ENCODE data around the gene IGHMBP2.

The IGHMBP2 gene

DNA sequence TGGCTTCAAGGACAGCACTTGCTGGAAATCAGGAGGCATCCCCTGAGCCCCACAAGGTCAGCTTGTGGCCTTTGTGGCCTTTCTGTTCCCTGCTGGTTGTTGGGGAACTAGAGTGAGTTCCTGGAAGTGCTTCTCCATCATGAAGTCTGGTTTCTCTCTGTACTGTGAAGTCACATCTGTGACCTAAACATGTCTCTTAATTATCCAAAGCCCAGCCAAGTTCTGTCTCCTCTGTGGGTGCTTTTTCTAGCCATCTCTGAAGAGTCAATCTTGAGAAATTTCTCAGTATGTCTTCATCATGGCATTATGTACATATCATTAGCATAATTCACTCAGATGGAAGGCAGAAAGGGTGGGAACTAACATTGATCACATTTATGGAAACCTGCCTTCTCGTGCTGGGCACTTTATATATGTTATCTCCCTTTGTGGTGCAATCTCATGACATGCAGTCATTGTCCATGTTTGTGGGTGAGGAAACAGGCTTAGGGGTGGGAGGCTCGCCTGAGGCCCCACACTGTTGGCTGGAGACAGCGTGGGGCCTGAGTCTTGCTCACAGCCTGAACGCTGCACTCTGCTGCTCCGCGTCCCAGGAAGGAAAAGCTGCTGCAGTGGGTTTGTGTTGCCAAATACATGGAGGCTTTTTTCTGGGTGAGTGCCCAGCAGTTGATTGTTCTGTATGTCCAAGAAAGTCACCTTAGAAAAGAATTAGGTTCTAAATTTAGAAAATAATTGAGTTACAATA is 24.6 kb downstream of the IGHMBP2 start:
- Histone ChIP-seq H2AFZ (ENCODE audit: insufficient read depth, low read length, poor library complexity) (no peak overlapping the region), H3K79me1 (ENCODE audit: low read length) (no peaks in the 10 kb centered on the region), H2BK12ac (ENCODE audit: low read length) (no peak overlapping the region), H2AK5ac (ENCODE audit: low read length) (no peak overlapping the region), H3K9me3 (ENCODE audit: insufficient read depth, low read depth, low read length) (peaks cover 1% of the 10 kb centered on the region), H3K79me2 (ENCODE audit: control insufficient read depth, insufficient read depth, low read length, poor library complexity) (no peaks in the 10 kb centered on the region), H3K23ac (ENCODE audit: low read length) (no peak overlapping the region), H3K4me1 (ENCODE audit: control insufficient read depth in 1 of 2, insufficient read depth in 2 of 2, low read length in 2 of 2) (no peaks in the 10 kb centered on the region), H3K14ac (ENCODE audit: low read length) (no peak overlapping the region), H4K12ac (ENCODE audit: low read depth, low read length) (no peak overlapping the region), H3K36me3 (ENCODE audit: control insufficient read depth in 1 of 2, insufficient read depth in 2 of 2, low read length in 2 of 2) (peaks cover 38 to 48% of the 10 kb centered on the region in 2 experiments), H4K8ac (ENCODE audit: low read depth, low read length) (no peak overlapping the region), H4K91ac (ENCODE audit: low read depth, low read length) (no peak overlapping the region), H3K27me3 (ENCODE audit: insufficient read depth, low read length) (no peaks in the 10 kb centered on the region), H2BK120ac (ENCODE audit: insufficient read depth, low read length, poor library complexity) (no peak overlapping the region), H3K9ac (ENCODE audit: low read length) (no peak overlapping the region), H3K18ac (ENCODE audit: low read length) (no peak overlapping the region), H3K4ac (ENCODE audit: low read depth, low read length) (no peak overlapping the region), H3K4me2 (ENCODE audit: low read length) (no peak overlapping the region), H3K27ac (ENCODE audit: low read depth, low read length) (no peak overlapping the region), H3K4me3 (ENCODE audit: low read depth, low read length) (no peak overlapping the region), H2BK5ac (ENCODE audit: low read depth, low read length, poor library complexity) (no peak overlapping the region)
- no CpG with 5 or more reads among the region's 6 CpGs for WGBS (ENCODE audit: extremely low coverage, insufficient coverage, insufficient read length)
- no peak for DNase-seq

DNA sequence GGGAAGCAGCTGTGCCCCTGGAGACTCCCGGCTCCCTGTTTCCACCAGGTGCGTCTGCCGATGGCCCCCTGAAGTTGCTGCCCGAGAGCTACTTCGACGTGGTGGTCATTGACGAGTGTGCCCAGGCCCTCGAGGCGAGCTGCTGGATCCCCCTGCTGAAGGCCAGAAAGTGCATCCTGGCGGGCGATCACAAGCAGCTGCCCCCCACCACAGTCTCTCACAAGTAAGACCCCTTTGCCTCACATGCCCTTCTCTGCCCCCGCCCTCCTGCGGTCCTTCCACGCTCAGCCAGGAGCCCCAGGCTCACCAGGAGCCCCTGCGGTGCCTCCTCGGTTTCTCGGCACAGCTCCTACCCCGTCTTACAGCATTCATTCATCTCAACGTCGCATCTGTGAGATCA is 25.4 kb downstream of the IGHMBP2 start:
- Histone ChIP-seq H4K8ac (ENCODE audit: low read depth, low read length) (no peak overlapping the region), H3K4ac (ENCODE audit: low read depth, low read length) (no peak overlapping the region), H3K4me2 (ENCODE audit: low read length) (no peak overlapping the region), H3K9ac (ENCODE audit: low read length) (no peak overlapping the region), H3K9me3 (ENCODE audit: insufficient read depth, low read depth, low read length) (peaks cover 1% of the 10 kb centered on the region), H3K4me1 (ENCODE audit: control insufficient read depth in 1 of 2, insufficient read depth in 2 of 2, low read length in 2 of 2) (no peaks in the 10 kb centered on the region), H3K27ac (ENCODE audit: low read depth, low read length) (no peak overlapping the region), H3K18ac (ENCODE audit: low read length) (no peak overlapping the region), H3K79me2 (ENCODE audit: control insufficient read depth, insufficient read depth, low read length, poor library complexity) (no peaks in the 10 kb centered on the region), H3K79me1 (ENCODE audit: low read length) (no peaks in the 10 kb centered on the region), H4K12ac (ENCODE audit: low read depth, low read length) (no peak overlapping the region), H3K14ac (ENCODE audit: low read length) (no peak overlapping the region), H2BK120ac (ENCODE audit: insufficient read depth, low read length, poor library complexity) (no peak overlapping the region), H4K91ac (ENCODE audit: low read depth, low read length) (no peak overlapping the region), H3K36me3 (ENCODE audit: control insufficient read depth in 1 of 2, insufficient read depth in 2 of 2, low read length in 2 of 2) (peaks cover 42 to 53% of the 10 kb centered on the region in 2 experiments), H3K4me3 (ENCODE audit: low read depth, low read length) (no peak overlapping the region), H2BK5ac (ENCODE audit: low read depth, low read length, poor library complexity) (no peak overlapping the region), H3K23ac (ENCODE audit: low read length) (no peak overlapping the region), H3K27me3 (ENCODE audit: insufficient read depth, low read length) (no peaks in the 10 kb centered on the region), H2BK12ac (ENCODE audit: low read length) (no peak overlapping the region), H2AK5ac (ENCODE audit: low read length) (no peak overlapping the region), H2AFZ (ENCODE audit: insufficient read depth, low read length, poor library complexity) (no peak overlapping the region)
- DNase-seq = no peak
- no CpG with 5 or more reads among the region's 20 CpGs for WGBS (ENCODE audit: extremely low coverage, insufficient coverage, insufficient read length)

GRCh38 chr11:68929706-68930570 is 26.2 kb downstream of the IGHMBP2 start:
- H3K79me1 ChIP-seq (ENCODE audit: low read length) = no peaks in the 10 kb centered on the region
- H2BK5ac ChIP-seq (ENCODE audit: low read depth, low read length, poor library complexity) = no peak overlapping the region
- H2AFZ ChIP-seq (ENCODE audit: insufficient read depth, low read length, poor library complexity) = no peak overlapping the region

DNA sequence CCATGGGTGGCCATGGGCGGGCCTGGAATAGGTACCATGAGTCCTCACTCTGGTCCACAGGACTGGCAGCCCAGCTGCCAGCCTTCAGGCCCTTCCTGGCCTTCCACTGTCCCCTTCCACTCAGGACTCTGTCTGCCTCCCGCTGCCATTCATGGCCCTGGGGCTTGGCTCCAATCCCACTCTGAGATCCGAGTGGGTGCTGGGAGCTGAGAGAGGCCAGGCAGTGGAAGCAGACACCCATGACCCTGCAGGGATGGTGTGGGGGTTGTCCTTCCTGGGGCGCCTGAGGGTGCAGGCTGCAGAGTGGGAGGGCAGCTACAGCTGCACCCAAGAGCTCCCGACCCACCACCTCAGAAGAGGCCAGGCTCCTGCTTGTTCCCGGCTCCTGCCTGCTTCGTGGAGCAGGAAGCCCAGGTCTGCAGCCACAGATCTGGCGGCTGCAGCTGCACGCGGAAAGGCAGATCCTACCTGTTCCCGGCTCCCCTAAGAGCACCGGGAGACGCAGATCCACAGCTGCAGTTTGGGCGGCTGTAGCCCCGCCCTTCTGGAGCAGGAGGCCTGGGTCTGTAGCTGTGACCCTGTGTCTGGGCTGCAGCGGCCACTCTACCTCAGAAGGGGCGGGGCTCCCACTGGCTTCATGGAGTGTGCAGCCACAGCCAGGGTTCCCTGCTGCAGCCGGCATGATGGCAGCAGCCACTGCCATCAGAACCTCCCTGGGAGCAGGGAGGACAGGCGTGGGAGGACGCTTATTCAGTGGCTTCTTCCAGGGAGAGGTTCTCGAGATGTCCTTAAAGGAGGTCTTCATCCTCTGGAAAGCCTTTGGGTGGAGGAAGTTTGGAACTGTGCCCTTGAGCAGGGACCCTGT is 27.5 kb downstream of the IGHMBP2 start:
- Histone ChIP-seq H4K91ac (ENCODE audit: low read depth, low read length) (no peak overlapping the region), H3K36me3 (ENCODE audit: control insufficient read depth in 1 of 2, insufficient read depth in 2 of 2, low read length in 2 of 2) (peaks cover 53 to 65% of the 10 kb centered on the region in 2 experiments), H3K18ac (ENCODE audit: low read length) (no peak overlapping the region), H3K9ac (ENCODE audit: low read length) (no peak overlapping the region), H2BK120ac (ENCODE audit: insufficient read depth, low read length, poor library complexity) (no peak overlapping the region), H2AFZ (ENCODE audit: insufficient read depth, low read length, poor library complexity) (no peak overlapping the region), H3K79me2 (ENCODE audit: control insufficient read depth, insufficient read depth, low read length, poor library complexity) (no peaks in the 10 kb centered on the region), H3K4ac (ENCODE audit: low read depth, low read length) (no peak overlapping the region), H3K14ac (ENCODE audit: low read length) (no peak overlapping the region), H3K4me1 (ENCODE audit: control insufficient read depth in 1 of 2, insufficient read depth in 2 of 2, low read length in 2 of 2) (no peaks in the 10 kb centered on the region), H3K79me1 (ENCODE audit: low read length) (no peaks in the 10 kb centered on the region), H3K27me3 (ENCODE audit: insufficient read depth, low read length) (no peaks in the 10 kb centered on the region), H2AK5ac (ENCODE audit: low read length) (no peak overlapping the region), H3K4me2 (ENCODE audit: low read length) (no peak overlapping the region), H3K23ac (ENCODE audit: low read length) (no peak overlapping the region), H3K4me3 (ENCODE audit: low read depth, low read length) (no peak overlapping the region), H3K9me3 (ENCODE audit: insufficient read depth, low read depth, low read length) (peaks cover 1% of the 10 kb centered on the region), H2BK5ac (ENCODE audit: low read depth, low read length, poor library complexity) (no peak overlapping the region), H2BK12ac (ENCODE audit: low read length) (no peak overlapping the region), H3K27ac (ENCODE audit: low read depth, low read length) (no peak overlapping the region), H4K12ac (ENCODE audit: low read depth, low read length) (no peak overlapping the region), H4K8ac (ENCODE audit: low read depth, low read length) (no peak overlapping the region)
- no peak for DNase-seq
- WGBS (ENCODE audit: extremely low coverage, insufficient coverage, insufficient read length) = no CpG with 5 or more reads among the region's 21 CpGs

More at GRCh38 chr11:68929706-68930570, 26.2 kb downstream of the IGHMBP2 start:
- Histone ChIP-seq H3K4me3 (ENCODE audit: low read depth, low read length) (no peak overlapping the region), H3K23ac (ENCODE audit: low read length) (no peak overlapping the region), H3K36me3 (ENCODE audit: control insufficient read depth in 1 of 2, insufficient read depth in 2 of 2, low read length in 2 of 2) (peaks cover 45 to 55% of the 10 kb centered on the region in 2 experiments), H3K27me3 (ENCODE audit: insufficient read depth, low read length) (no peaks in the 10 kb centered on the region), H3K4me2 (ENCODE audit: low read length) (no peak overlapping the region), H3K18ac (ENCODE audit: low read length) (no peak overlapping the region), H2BK120ac (ENCODE audit: insufficient read depth, low read length, poor library complexity) (no peak overlapping the region), H2BK12ac (ENCODE audit: low read length) (no peak overlapping the region), H3K9ac (ENCODE audit: low read length) (no peak overlapping the region), H3K4me1 (ENCODE audit: control insufficient read depth in 1 of 2, insufficient read depth in 2 of 2, low read length in 2 of 2) (no peaks in the 10 kb centered on the region), H4K91ac (ENCODE audit: low read depth, low read length) (no peak overlapping the region), H3K14ac (ENCODE audit: low read length) (no peak overlapping the region), H4K12ac (ENCODE audit: low read depth, low read length) (no peak overlapping the region), H3K27ac (ENCODE audit: low read depth, low read length) (no peak overlapping the region), H2AK5ac (ENCODE audit: low read length) (no peak overlapping the region), H3K4ac (ENCODE audit: low read depth, low read length) (no peak overlapping the region), H4K8ac (ENCODE audit: low read depth, low read length) (no peak overlapping the region), H3K79me2 (ENCODE audit: control insufficient read depth, insufficient read depth, low read length, poor library complexity) (no peaks in the 10 kb centered on the region), H3K9me3 (ENCODE audit: insufficient read depth, low read depth, low read length) (peaks cover 1% of the 10 kb centered on the region)
- DNase-seq = no peak
- no CpG with 5 or more reads among the region's 20 CpGs for WGBS (ENCODE audit: extremely low coverage, insufficient coverage, insufficient read length)
